ENCODE data around the gene ZBTB7C.

Gene ZBTB7C

GRCh38 chr18:48352051-48352755 is 57.0 kb downstream of the ZBTB7C start:
- no peak for DNase-seq

GRCh38 chr18:48351216-48352050 is 57.8 kb downstream of the ZBTB7C start:
- no peak for DNase-seq

GRCh38 chr18:48348739-48349138 is 60.4 kb downstream of the ZBTB7C start:
- DNase-seq, result no peak

- no peak for DNase-seq
Observed at GRCh38 chr18:48347756-48348326, 61.3 kb downstream of the ZBTB7C start.

- peak; percentile 7 for DNase-seq
Observed at GRCh38 chr18:48345596-48345995, 63.6 kb downstream of the ZBTB7C start.

- DNase-seq, result no peak
Observed at GRCh38 chr18:48342581-48342980, 66.6 kb downstream of the ZBTB7C start.

GRCh38 chr18:48342125-48342524 is 67.1 kb downstream of the ZBTB7C start:
- no peak for DNase-seq

- DNase-seq, result no peak
Observed at GRCh38 chr18:48340560-48340959, 68.6 kb downstream of the ZBTB7C start.

- no peak for DNase-seq
Observed at GRCh38 chr18:48339692-48340091, 69.5 kb downstream of the ZBTB7C start.

- DNase-seq, result no peak
Observed at GRCh38 chr18:48338915-48339314, 70.3 kb downstream of the ZBTB7C start.

GRCh38 chr18:48337053-48337452 is 72.1 kb downstream of the ZBTB7C start:
- no peak for DNase-seq

GRCh38 chr18:48336332-48336731 is 72.9 kb downstream of the ZBTB7C start:
- DNase-seq, result no peak

- DNase-seq, result peak; percentile 7
Observed at GRCh38 chr18:48335829-48336228, 73.4 kb downstream of the ZBTB7C start.

- DNase-seq, result no peak
Observed at GRCh38 chr18:48334845-48335244, 74.3 kb downstream of the ZBTB7C start.

- peak; percentile 9 for DNase-seq
Observed at GRCh38 chr18:48333563-48333962, 75.6 kb downstream of the ZBTB7C start.

GRCh38 chr18:48330016-48330991 is 78.9 kb downstream of the ZBTB7C start:
- DNase-seq, result peak; percentile 95

GRCh38 chr18:48328473-48329210 is 80.5 kb downstream of the ZBTB7C start:
- DNase-seq, result peak; percentile 87

- DNase-seq, result peak; percentile 68
Observed at GRCh38 chr18:48326901-48327675, 82.1 kb downstream of the ZBTB7C start.

GRCh38 chr18:48325115-48325665 is 84.0 kb downstream of the ZBTB7C start:
- no peak for DNase-seq

GRCh38 chr18:48324651-48325050 is 84.5 kb downstream of the ZBTB7C start:
- DNase-seq, result peak; percentile 15
